Measurements from ENCODE around the gene UBL3.

UBL3 gene

DNA sequence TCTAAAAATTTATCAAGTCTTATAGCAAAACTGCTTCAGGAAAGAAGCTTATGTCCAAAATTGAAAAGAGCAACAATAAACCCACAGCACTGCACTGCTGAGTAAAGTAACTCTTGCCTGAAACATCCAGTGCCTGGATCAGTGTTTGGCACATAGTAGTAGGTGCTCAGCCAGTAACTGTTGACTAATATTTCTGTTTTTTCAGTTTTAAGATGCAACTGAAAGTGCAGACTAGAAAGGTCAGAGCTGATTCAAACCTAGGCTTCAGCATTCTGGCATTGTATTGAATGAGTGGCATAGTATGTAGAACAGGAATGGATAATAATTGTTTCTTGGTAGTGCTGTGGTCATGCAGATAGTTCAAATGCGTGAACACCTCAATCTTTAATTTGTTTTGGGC, 67.6 kb downstream of the UBL3 start:
- no peaks in the 10 kb centered on the region for H3K4me1 ChIP-seq (ENCODE audit: insufficient read depth, low read length)
- H3K27me3 ChIP-seq (ENCODE audit: insufficient read depth, low read length), result no peaks in the 10 kb centered on the region
- no peaks in the 10 kb centered on the region for H3K9me3 ChIP-seq (ENCODE audit: insufficient read depth, low read depth, low read length)
- no peak overlapping the region for H3K4me3 ChIP-seq (ENCODE audit: low read length)
- no peak overlapping the region for H3K27ac ChIP-seq (ENCODE audit: low read length)
- H3K9ac ChIP-seq (ENCODE audit: low read depth, low read length), result no peak overlapping the region
- H3K36me3 ChIP-seq (ENCODE audit: insufficient read depth, low read depth, low read length), result no peaks in the 10 kb centered on the region

DNA sequence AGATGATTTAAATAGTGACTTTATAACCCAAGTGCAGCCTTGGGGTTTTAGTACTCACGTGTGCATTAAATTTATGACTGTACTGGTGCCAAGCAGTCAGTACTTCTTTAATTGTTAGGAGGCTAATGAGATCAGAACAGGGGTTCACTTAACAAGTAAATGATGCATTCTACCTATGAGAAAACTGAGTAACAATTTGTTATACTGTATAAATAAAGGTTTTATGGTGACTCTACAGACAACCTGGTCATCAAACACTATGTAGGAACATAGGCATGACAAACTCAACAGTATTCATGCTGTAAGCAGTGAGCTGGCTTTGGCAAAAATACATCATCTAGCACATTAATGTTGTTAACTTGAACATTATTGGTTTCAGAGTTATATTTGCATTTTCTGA, 75.6 kb downstream of the UBL3 start:
- no peak overlapping the region for H3K27ac ChIP-seq (ENCODE audit: low read length)
- no peaks in the 10 kb centered on the region for H3K36me3 ChIP-seq (ENCODE audit: insufficient read depth, low read depth, low read length)
- H3K27me3 ChIP-seq (ENCODE audit: insufficient read depth, low read length), result no peaks in the 10 kb centered on the region
- no peaks in the 10 kb centered on the region for H3K4me1 ChIP-seq (ENCODE audit: insufficient read depth, low read length)
- no peak overlapping the region for H3K4me3 ChIP-seq (ENCODE audit: low read length)
- no peaks in the 10 kb centered on the region for H3K9me3 ChIP-seq (ENCODE audit: insufficient read depth, low read depth, low read length)
- H3K9ac ChIP-seq (ENCODE audit: low read depth, low read length), result no peak overlapping the region

DNA sequence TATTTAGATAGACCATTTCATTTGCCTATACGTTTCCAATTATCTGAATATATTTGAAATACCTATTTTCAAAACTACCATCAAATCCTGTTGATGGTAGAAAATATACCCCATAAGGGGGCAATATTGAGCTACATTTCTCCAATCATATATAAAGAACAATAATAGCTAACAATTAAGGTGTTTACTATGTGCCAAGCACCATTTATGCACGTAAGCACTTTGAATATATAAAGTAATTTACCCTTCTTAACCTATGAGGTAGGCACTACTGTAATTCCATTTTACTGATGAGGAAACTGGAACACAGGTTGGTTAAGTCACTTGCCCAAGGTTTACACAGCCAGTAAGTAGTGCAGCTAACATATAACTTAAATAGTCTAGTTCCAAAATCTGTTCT, 79.2 kb downstream of the UBL3 start:
- Histone ChIP-seq H3K4me3 (ENCODE audit: low read length) (no peak overlapping the region), H3K9me3 (ENCODE audit: insufficient read depth, low read depth, low read length) (no peaks in the 10 kb centered on the region), H3K36me3 (ENCODE audit: insufficient read depth, low read depth, low read length) (peaks cover 9% of the 10 kb centered on the region), H3K27me3 (ENCODE audit: insufficient read depth, low read length) (no peaks in the 10 kb centered on the region), H3K27ac (ENCODE audit: low read length) (no peak overlapping the region), H3K9ac (ENCODE audit: low read depth, low read length) (no peak overlapping the region), H3K4me1 (ENCODE audit: insufficient read depth, low read length) (peaks cover 6% of the 10 kb centered on the region; the same call in 1 of the 2 replicates)

DNA sequence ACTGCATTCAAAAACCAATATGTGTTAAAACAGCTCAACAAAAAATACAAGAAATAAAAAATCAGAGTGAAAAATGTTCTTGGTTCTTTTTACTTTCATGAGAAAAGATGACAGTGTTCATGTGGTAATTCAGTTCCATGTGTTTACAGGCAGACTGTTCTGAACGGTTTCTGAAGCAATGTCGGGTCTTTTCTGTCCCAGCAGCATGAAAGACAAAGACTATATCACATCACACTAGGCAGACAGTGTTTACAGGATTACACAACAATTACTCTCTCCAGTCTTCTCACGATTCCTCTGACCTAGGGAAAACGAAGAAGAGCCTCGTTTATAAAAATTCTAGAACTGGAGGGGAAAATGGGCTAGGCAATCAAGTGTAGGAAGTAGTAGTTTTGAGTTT, 83.4 kb downstream of the UBL3 start:
- Histone ChIP-seq H3K4me1 (ENCODE audit: insufficient read depth, low read length) (peaks cover 6% of the 10 kb centered on the region; the same call in 1 of the 2 replicates), H3K9me3 (ENCODE audit: insufficient read depth, low read depth, low read length) (no peaks in the 10 kb centered on the region), H3K36me3 (ENCODE audit: insufficient read depth, low read depth, low read length) (peaks cover 11% of the 10 kb centered on the region), H3K27ac (ENCODE audit: low read length) (no peak overlapping the region), H3K9ac (ENCODE audit: low read depth, low read length) (no peak overlapping the region), H3K27me3 (ENCODE audit: insufficient read depth, low read length) (no peaks in the 10 kb centered on the region), H3K4me3 (ENCODE audit: low read length) (no peak overlapping the region)

DNA sequence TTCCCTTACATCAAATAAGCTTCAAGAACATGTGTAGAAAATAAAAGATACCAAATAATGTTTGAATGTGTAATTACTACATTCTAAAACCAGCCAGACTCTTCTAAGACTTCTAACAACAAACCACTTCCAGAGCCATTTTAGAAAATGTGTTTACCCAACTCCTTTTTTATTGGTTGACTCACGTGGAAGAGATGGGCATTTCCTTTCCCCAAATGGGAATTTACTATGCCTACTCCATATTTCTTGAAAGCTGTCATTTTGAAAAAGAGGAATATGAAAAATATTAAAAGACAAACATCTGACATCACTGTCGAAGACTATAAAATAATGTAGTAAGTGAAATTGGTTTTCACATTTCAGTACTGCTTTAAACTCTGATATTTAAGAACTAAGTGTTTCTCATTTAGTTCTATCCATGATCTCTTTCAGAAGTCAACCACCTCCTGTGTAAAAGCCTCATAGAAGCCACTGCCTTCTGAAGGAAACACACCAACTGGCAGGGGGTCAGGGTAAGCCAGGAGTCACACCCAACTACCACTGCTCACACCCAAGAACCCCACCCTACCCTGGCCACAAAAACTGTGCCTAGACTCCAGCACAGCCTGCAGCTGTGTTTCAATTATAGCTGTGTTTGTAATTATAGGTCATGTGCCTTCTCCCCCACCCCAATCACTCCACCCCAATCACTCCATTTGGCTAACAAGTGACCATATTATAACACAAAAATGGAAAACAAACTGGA, 86.8 kb downstream of the UBL3 start:
- no peak overlapping the region for H3K9ac ChIP-seq (ENCODE audit: low read depth, low read length)
- H3K4me3 ChIP-seq (ENCODE audit: low read length), result no peak overlapping the region
- H3K36me3 ChIP-seq (ENCODE audit: insufficient read depth, low read depth, low read length), result peaks cover 11% of the 10 kb centered on the region
- no peak overlapping the region for H3K27ac ChIP-seq (ENCODE audit: low read length)
- no peaks in the 10 kb centered on the region for H3K27me3 ChIP-seq (ENCODE audit: insufficient read depth, low read length)
- peaks cover 3% of the 10 kb centered on the region; the same call in 1 of the 2 replicates for H3K4me1 ChIP-seq (ENCODE audit: insufficient read depth, low read length)
- no peaks in the 10 kb centered on the region; the same call in 1 of the 2 replicates for H3K9me3 ChIP-seq (ENCODE audit: insufficient read depth, low read depth, low read length)

DNA sequence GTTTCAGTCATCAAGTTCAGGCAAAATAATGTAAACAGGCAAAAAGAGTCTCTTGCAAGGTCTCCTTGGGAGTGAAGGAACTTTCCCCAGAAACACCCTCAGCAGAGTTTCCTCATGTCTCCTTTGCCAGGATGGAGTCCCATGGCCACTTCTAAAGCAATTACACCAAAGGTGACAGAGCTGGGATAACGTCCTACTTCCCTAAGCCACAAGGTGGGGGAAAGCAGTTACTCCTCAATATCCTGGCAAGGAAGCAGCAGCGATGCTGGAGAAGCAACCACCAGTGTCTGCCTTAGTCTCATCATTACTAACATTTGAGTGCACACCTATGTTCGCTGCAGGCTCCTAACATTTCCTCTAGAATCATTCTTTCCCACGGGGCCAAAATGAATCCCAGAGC, 88.6 kb downstream of the UBL3 start:
- H3K4me3 ChIP-seq (ENCODE audit: low read length), result no peak overlapping the region
- peaks cover 9% of the 10 kb centered on the region for H3K36me3 ChIP-seq (ENCODE audit: insufficient read depth, low read depth, low read length)
- no peak overlapping the region for H3K9ac ChIP-seq (ENCODE audit: low read depth, low read length)
- H3K4me1 ChIP-seq (ENCODE audit: insufficient read depth, low read length), result no peaks in the 10 kb centered on the region
- H3K27me3 ChIP-seq (ENCODE audit: insufficient read depth, low read length), result no peaks in the 10 kb centered on the region
- no peak overlapping the region for H3K27ac ChIP-seq (ENCODE audit: low read length)
- no peaks in the 10 kb centered on the region; the same call in 1 of the 2 replicates for H3K9me3 ChIP-seq (ENCODE audit: insufficient read depth, low read depth, low read length)

DNA sequence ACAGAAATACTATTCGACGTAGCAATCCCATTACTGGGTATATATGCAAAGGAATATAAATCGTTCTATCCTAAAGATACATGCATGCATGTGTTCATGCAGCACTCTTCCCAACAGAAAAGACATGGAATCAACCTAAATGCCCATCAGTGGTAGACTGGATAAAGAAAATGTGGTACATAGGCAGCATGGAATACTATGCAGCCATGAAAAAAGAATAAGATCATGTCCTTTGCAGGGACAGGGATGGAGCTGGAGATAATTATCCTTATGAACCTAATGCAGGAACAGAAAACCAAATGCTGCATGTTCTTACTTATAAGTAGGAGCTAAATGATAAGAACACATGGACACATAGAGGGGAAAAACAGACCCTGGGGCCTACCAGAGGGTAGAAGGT, 89.3 kb downstream of the UBL3 start:
- no peaks in the 10 kb centered on the region for H3K27me3 ChIP-seq (ENCODE audit: insufficient read depth, low read length)
- H3K4me3 ChIP-seq (ENCODE audit: low read length), result no peak overlapping the region
- H3K9me3 ChIP-seq (ENCODE audit: insufficient read depth, low read depth, low read length), result no peaks in the 10 kb centered on the region; the same call in 1 of the 2 replicates
- peaks cover 2% of the 10 kb centered on the region; the same call in 1 of the 2 replicates for H3K36me3 ChIP-seq (ENCODE audit: insufficient read depth, low read depth, low read length)
- no peaks in the 10 kb centered on the region for H3K4me1 ChIP-seq (ENCODE audit: insufficient read depth, low read length)
- H3K9ac ChIP-seq (ENCODE audit: low read depth, low read length), result no peak overlapping the region
- no peak overlapping the region for H3K27ac ChIP-seq (ENCODE audit: low read length)

DNA sequence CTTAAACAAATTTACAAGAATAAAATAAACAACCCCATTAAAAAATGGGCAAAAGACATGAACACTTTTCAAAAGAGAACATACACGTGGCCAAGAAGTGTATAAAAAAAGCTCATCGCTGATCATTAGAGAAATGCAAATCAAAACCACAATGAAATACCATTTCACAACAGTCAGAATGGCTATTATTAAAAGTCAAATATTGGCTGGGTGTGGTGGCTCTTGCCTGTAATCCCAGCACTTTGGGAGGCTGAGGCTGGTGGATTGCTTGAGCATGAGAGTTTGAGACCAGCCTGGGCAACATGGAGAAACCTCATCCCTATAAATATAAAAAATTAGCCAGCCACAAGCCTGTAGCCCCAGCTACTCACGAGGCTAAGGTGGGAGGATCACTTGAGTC, 89.9 kb downstream of the UBL3 start:
- no peak overlapping the region for H3K9ac ChIP-seq (ENCODE audit: low read depth, low read length)
- no peaks in the 10 kb centered on the region; the same call in 1 of the 2 replicates for H3K9me3 ChIP-seq (ENCODE audit: insufficient read depth, low read depth, low read length)
- H3K4me1 ChIP-seq (ENCODE audit: insufficient read depth, low read length), result no peaks in the 10 kb centered on the region
- no peaks in the 10 kb centered on the region for H3K36me3 ChIP-seq (ENCODE audit: insufficient read depth, low read depth, low read length)
- no peaks in the 10 kb centered on the region for H3K27me3 ChIP-seq (ENCODE audit: insufficient read depth, low read length)
- no peak overlapping the region for H3K27ac ChIP-seq (ENCODE audit: low read length)
- no peak overlapping the region for H3K4me3 ChIP-seq (ENCODE audit: low read length)

DNA sequence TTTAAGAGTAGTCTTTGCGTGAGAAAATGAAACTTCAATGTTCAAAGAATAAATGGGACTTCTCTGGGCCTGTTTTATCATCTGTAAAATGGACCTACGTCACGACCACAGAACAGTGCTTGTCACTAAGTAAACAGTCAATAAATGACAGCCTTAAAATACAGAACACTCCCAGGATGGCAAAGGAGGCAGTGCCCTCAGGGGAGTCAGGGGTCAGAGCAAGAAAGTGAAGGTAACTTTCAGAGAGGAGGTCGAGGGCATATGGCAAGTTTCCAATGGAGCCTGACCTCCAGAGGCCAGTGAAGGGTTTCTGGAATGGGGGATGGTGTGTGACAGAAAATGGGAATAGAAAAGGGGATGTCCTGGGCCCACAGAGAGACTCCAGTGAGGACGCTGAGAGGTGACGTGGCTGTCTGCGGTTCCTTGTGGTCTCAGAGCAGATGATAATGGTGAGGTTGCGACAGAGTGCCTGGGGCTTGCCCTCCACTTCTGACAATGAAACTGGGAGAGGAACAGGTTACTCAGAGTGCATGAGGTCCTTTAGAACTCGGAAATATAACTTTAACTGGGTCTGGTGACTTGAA, 91.8 kb downstream of the UBL3 start:
- H3K9ac ChIP-seq (ENCODE audit: low read depth, low read length), result no peak overlapping the region
- H3K27me3 ChIP-seq (ENCODE audit: insufficient read depth, low read length), result no peaks in the 10 kb centered on the region
- peaks cover 3% of the 10 kb centered on the region; the same call in 1 of the 2 replicates for H3K4me1 ChIP-seq (ENCODE audit: insufficient read depth, low read length)
- H3K27ac ChIP-seq (ENCODE audit: low read length), result no peak overlapping the region
- no peaks in the 10 kb centered on the region for H3K36me3 ChIP-seq (ENCODE audit: insufficient read depth, low read depth, low read length)
- no peaks in the 10 kb centered on the region; the same call in 1 of the 2 replicates for H3K9me3 ChIP-seq (ENCODE audit: insufficient read depth, low read depth, low read length)
- H3K4me3 ChIP-seq (ENCODE audit: low read length), result no peak overlapping the region

DNA sequence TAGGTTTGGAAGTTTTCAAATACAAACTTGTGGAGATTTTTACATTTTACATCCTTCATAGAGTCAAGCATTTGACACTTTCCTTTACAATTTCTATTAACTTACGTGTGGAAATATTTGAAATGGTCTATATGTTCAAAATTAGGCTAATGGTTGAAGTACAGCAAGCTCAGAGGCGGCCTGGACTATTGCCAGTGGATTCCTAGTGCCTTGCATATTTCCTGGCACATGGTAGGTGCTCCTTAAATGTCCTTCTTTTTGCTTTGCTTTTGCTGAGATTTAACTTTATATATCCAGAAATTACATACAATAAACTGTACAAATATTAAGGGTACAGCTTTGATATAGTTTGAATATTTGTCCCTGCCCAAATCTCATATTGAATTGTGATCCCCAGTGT, 93.9 kb downstream of the UBL3 start:
- H3K27ac ChIP-seq (ENCODE audit: low read length), result no peak overlapping the region
- no peaks in the 10 kb centered on the region for H3K36me3 ChIP-seq (ENCODE audit: insufficient read depth, low read depth, low read length)
- no peaks in the 10 kb centered on the region; the same call in 1 of the 2 replicates for H3K9me3 ChIP-seq (ENCODE audit: insufficient read depth, low read depth, low read length)
- H3K4me3 ChIP-seq (ENCODE audit: low read length), result no peak overlapping the region
- no peak overlapping the region for H3K9ac ChIP-seq (ENCODE audit: low read depth, low read length)
- peaks cover 3% of the 10 kb centered on the region; the same call in 1 of the 2 replicates for H3K4me1 ChIP-seq (ENCODE audit: insufficient read depth, low read length)
- H3K27me3 ChIP-seq (ENCODE audit: insufficient read depth, low read length), result no peaks in the 10 kb centered on the region

DNA sequence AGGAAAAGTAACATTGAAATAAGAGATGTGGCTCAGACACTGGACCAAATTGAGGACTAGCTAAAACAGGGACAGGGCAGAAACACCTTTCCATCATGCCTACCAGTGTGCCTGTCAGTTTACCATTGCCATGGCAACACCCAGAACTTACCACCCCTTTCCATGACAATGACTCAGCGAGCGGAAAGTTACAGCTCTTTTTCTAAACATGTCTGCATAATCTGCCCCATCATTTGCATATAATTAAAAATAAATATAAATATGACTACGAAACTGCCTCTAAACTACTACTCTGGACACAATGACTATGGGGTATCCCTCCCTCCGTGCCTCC, 96.0 kb downstream of the UBL3 start:
- no peaks in the 10 kb centered on the region for H3K27me3 ChIP-seq (ENCODE audit: insufficient read depth, low read length)
- H3K9me3 ChIP-seq (ENCODE audit: insufficient read depth, low read depth, low read length), result no peaks in the 10 kb centered on the region
- no peak overlapping the region for H3K4me3 ChIP-seq (ENCODE audit: low read length)
- H3K36me3 ChIP-seq (ENCODE audit: insufficient read depth, low read depth, low read length), result no peaks in the 10 kb centered on the region
- no peak overlapping the region for H3K27ac ChIP-seq (ENCODE audit: low read length)
- peaks cover 3% of the 10 kb centered on the region; the same call in 1 of the 2 replicates for H3K4me1 ChIP-seq (ENCODE audit: insufficient read depth, low read length)
- no peak overlapping the region for H3K9ac ChIP-seq (ENCODE audit: low read depth, low read length)
